Neural progenitor cell (in vitro differentiated cells): ENCODE data around the gene MGMT.

ENCODE experiments used
- EZH2 ChIP-seq: fragments of 200-600 bp; sonication (generic); IDR thresholded peaks from 2 replicates; pipeline ENCODE4 v1.6.1; 2017; ENCODE audit warnings: antibody characterized with exemption, mild to moderate bottlenecking, moderate library complexity
- EZH2phosphoT487 ChIP-seq: fragments of 200-600 bp; sonication (generic); IDR thresholded peaks from 2 replicates; pipeline ENCODE4 v1.6.1; 2017; ENCODE audit warnings: antibody characterized with exemption
- TF ChIP-seq, protein P1 (sequence below): fragments of 200-600 bp; sonication (generic); IDR thresholded peaks from 2 replicates; pipeline ENCODE4 v1.5.1; 2017; ENCODE audit warnings: antibody characterized with exemption, mild to moderate bottlenecking

DNA sequence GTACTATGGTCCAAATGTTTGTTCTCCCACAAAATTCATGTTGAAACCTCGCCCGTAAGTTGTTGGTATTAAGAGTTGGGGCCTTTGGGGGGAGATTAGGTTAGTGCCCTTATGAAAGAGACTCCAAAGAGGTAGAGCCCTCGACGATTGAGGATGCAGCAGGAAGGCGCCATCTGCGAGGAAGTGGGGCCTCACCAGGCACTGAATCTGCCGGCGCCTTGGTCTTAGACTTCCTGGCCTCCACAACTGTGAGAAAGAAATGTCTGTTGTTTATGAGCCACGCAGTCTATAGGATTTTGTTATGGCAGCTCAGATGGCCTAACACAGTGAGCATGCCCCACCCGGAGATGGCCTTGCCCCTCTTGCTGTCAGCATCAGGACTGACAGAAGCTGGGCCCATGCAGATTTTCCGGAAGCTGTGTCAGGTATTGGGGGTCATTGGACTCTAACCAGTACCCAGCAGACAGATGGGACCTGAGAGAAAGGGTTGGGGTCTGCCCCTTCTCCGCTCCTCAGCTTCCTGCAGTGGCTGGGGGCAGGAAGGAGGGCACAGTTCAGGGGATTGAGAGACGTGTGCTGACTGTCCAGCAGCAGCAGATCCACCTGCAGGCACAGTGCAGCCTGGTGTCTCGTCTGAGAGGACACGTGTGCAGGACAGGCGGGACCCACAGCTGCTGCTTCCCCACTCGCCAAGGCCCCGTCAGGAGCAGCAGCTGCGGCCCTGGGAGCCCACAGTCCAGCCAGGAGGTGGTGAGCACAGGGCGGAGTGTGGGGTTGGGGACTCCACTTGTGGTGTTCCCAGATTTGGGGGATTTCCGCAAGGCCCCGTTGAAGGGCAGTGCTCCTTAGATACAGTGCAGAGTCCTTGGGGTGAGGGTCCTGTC, 47.8 kb downstream of the MGMT start:
- TF ChIP-seq, protein P1, sequence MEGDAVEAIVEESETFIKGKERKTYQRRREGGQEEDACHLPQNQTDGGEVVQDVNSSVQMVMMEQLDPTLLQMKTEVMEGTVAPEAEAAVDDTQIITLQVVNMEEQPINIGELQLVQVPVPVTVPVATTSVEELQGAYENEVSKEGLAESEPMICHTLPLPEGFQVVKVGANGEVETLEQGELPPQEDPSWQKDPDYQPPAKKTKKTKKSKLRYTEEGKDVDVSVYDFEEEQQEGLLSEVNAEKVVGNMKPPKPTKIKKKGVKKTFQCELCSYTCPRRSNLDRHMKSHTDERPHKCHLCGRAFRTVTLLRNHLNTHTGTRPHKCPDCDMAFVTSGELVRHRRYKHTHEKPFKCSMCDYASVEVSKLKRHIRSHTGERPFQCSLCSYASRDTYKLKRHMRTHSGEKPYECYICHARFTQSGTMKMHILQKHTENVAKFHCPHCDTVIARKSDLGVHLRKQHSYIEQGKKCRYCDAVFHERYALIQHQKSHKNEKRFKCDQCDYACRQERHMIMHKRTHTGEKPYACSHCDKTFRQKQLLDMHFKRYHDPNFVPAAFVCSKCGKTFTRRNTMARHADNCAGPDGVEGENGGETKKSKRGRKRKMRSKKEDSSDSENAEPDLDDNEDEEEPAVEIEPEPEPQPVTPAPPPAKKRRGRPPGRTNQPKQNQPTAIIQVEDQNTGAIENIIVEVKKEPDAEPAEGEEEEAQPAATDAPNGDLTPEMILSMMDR, result no peak
- no peak for TF ChIP-seq EZH2
- TF ChIP-seq EZH2phosphoT487, result no peak
